Neural progenitor cell (in vitro differentiated cells): ENCODE data around the gene LMOD2. TPM values are rescaled to one million over a fixed set of nuclear protein-coding genes. Genes with fewer than 3 reads are reported as not detected.

ENCODE experiments used
- DNase-seq: peaks from one replicate; pipeline ENCODE4 v3.0.0-alpha.2; 2016; ENCODE audit warnings: low spot score
- H2AFZ ChIP-seq: fragments of 200-600 bp; sonication (generic); replicated peaks from 2 replicates; pipeline ENCODE4 v1.6.1; 2016; ENCODE audit warnings: antibody characterized with exemption
- H3F3A ChIP-seq: fragments of 200-600 bp; sonication (generic); 2 replicates; pipeline ENCODE4 v1.6.1; 2016; ENCODE audit warnings: antibody characterized with exemption, low read depth
- H3K27ac ChIP-seq: fragments of 200-600 bp; sonication (generic); 2 replicates; pipeline ENCODE4 v1.5.1; 2016; ENCODE audit warnings: mild to moderate bottlenecking
- H3K27me3 ChIP-seq: fragments of 200-600 bp; sonication (generic); 2 replicates; pipeline ENCODE4 v1.6.1; 2016; ENCODE audit warnings: mild to moderate bottlenecking, moderate library complexity
- H3K36me3 ChIP-seq: fragments of 200-600 bp; sonication (generic); 2 replicates; pipeline ENCODE4 v1.5.1; 2016
- H3K4me1 ChIP-seq: fragments of 200-600 bp; sonication (generic); 2 replicates; pipeline ENCODE4 v1.6.1; 2016; ENCODE audit warnings: mixed run types
- H3K4me2 ChIP-seq: fragments of 200-600 bp; sonication (generic); 2 replicates; pipeline ENCODE4 v1.6.1; 2016
- H3K4me3 ChIP-seq: fragments of 200-600 bp; sonication (generic); 2 replicates; pipeline ENCODE4 v1.5.1; 2016
- H3K79me2 ChIP-seq: fragments of 200-600 bp; sonication (generic); 2 replicates; pipeline ENCODE4 v1.6.1; 2016; ENCODE audit warnings: low read depth
- H3K9ac ChIP-seq: fragments of 200-600 bp; sonication (generic); 2 replicates; pipeline ENCODE4 v1.6.1; 2016
- H3K9me3 ChIP-seq: fragments of 200-600 bp; sonication (generic); 2 replicates; pipeline ENCODE4 v1.5.1; 2016; ENCODE audit warnings: low read depth
- H4K20me1 ChIP-seq: fragments of 200-600 bp; sonication (generic); 2 replicates; pipeline ENCODE4 v1.6.1; 2016; ENCODE audit warnings: low read depth
- H3K27ac Mint-ChIP-seq: 3 replicates; pipeline ENCODE4 v1.8.0; 2021; ENCODE audit warnings: mixed read lengths
- H3K27me3 Mint-ChIP-seq: 2 replicates; pipeline ENCODE4 v1.8.0; 2022; ENCODE audit warnings: low read depth, mild to moderate bottlenecking, inconsistent platforms, moderate library complexity, mixed read lengths; ENCODE audit not compliant: insufficient read depth
- H3K36me3 Mint-ChIP-seq: 3 replicates; pipeline ENCODE4 v1.8.0; 2021; ENCODE audit warnings: mixed read lengths
- H3K4me1 Mint-ChIP-seq: 3 replicates; pipeline ENCODE4 v1.8.0; 2021; ENCODE audit warnings: mixed read lengths
- H3K4me3 Mint-ChIP-seq: 3 replicates; pipeline ENCODE4 v1.8.0; 2021; ENCODE audit warnings: mild to moderate bottlenecking, moderate library complexity, mixed read lengths
- H3K9me3 Mint-ChIP-seq: 3 replicates; pipeline ENCODE4 v1.8.0; 2020; ENCODE audit warnings: mixed read lengths
- CTCF ChIP-seq: fragments of 200-600 bp; sonication (generic); IDR thresholded peaks from 2 replicates; pipeline ENCODE4 v1.5.1; 2017; ENCODE audit warnings: antibody characterized with exemption, mild to moderate bottlenecking
- EZH2 ChIP-seq: fragments of 200-600 bp; sonication (generic); IDR thresholded peaks from 2 replicates; pipeline ENCODE4 v1.6.1; 2017; ENCODE audit warnings: antibody characterized with exemption, mild to moderate bottlenecking, moderate library complexity
- EZH2phosphoT487 ChIP-seq: fragments of 200-600 bp; sonication (generic); IDR thresholded peaks from 2 replicates; pipeline ENCODE4 v1.6.1; 2017; ENCODE audit warnings: antibody characterized with exemption
- total RNA-seq: library from RNA; depleted of rRNA; stranded (reverse); fragments of >200 nt; gene quantifications from 2 replicates; pipeline ENCODE4 v1.2.3, GENCODE V29; 2015; ENCODE audit warnings: low replicate concordance

Gene LMOD2
- total RNA-seq, 1 donor from 2014 or later = not detected

- Histone ChIP-seq H3K27ac (no peak overlapping the region), H3K4me2 (no peak overlapping the region), H3K36me3 (peaks cover 18% of the 10 kb centered on the region), H4K20me1 (no peaks in the 10 kb centered on the region), H3K79me2 (no peaks in the 10 kb centered on the region), H3K4me3 (no peak overlapping the region), H3F3A (no peaks in the 10 kb centered on the region), H3K9me3 (no peaks in the 10 kb centered on the region), H3K27me3 (no peaks in the 10 kb centered on the region), H3K9ac (no peak overlapping the region), H2AFZ (no peak overlapping the region), H3K4me1 (no peaks in the 10 kb centered on the region)
- no peak for DNase-seq
- H3K9me3 Mint-ChIP-seq = no peaks in the 10 kb centered on the region
- H3K4me1 Mint-ChIP-seq = no peaks in the 10 kb centered on the region
- H3K4me3 Mint-ChIP-seq = no peak overlapping the region
- H3K36me3 Mint-ChIP-seq = peaks cover 17% of the 10 kb centered on the region
- no peak for TF ChIP-seq CTCF
- no peak for TF ChIP-seq EZH2phosphoT487
- TF ChIP-seq EZH2 = no peak
- no peak overlapping the region for H3K27ac Mint-ChIP-seq
- H3K27me3 Mint-ChIP-seq = no peaks in the 10 kb centered on the region
These were observed 33.6 kb downstream of the LMOD2 start for GRCh38 chr7:123689250-123689649.

DNA sequence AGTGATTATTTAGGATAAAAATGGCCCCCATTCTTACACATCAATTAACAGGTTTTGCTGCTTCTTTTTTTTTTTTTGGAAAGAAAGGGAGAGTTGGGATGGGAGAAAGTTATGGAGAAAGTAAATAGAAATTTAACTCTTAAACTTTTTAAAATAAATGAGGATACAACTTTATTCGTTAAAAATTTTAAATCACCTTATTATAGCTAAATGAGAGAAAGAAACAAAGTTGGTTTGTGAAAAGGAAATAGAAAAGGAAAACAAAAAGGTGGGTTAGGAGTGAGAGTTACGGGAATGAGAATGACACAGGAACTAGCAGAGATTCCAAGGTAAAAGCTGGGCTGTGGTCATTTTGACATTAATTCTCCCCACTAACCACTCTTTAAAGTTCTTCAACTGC lies 34.9 kb downstream of the LMOD2 start:
- Histone ChIP-seq H3K9me3 (no peaks in the 10 kb centered on the region), H2AFZ (no peak overlapping the region), H4K20me1 (no peaks in the 10 kb centered on the region), H3K4me2 (no peak overlapping the region), H3K79me2 (no peaks in the 10 kb centered on the region), H3K4me3 (no peak overlapping the region), H3K27ac (no peak overlapping the region), H3K9ac (no peak overlapping the region), H3K4me1 (no peaks in the 10 kb centered on the region), H3K27me3 (no peaks in the 10 kb centered on the region), H3F3A (no peaks in the 10 kb centered on the region), H3K36me3 (peaks cover 27% of the 10 kb centered on the region)
- no peak for DNase-seq
- no peak for TF ChIP-seq EZH2phosphoT487
- TF ChIP-seq EZH2 = no peak
- no peak for TF ChIP-seq CTCF
- Mint-ChIP-seq H3K27ac (no peak overlapping the region), H3K36me3 (peaks cover 17% of the 10 kb centered on the region), H3K4me1 (no peaks in the 10 kb centered on the region), H3K9me3 (no peaks in the 10 kb centered on the region), H3K4me3 (no peak overlapping the region), H3K27me3 (no peaks in the 10 kb centered on the region)

DNA sequence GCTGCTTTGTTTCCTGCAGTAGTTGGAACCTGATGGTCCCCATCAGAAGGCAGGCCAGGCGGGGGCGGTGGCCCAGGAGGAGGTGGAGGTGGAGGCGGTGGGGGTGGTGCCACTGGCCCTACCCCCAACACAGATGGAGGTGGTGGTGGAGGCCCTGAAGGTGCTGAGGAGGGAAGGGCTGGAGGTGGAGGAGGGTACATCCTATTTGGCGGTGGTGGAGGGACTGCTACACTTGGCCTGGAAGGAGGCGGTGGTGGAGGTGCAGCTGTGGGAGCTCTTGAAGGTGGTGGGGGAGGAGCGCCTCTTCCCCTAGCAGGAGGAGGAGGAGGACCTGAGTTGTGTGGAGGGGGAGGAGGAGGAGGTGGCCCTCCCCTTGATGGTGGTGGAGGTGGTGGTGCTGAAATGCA lies 36.8 kb downstream of the LMOD2 start:
- Mint-ChIP-seq H3K27ac (no peak overlapping the region), H3K4me3 (no peak overlapping the region), H3K9me3 (no peaks in the 10 kb centered on the region), H3K36me3 (peaks cover 19% of the 10 kb centered on the region), H3K4me1 (no peaks in the 10 kb centered on the region), H3K27me3 (no peaks in the 10 kb centered on the region)
- DNase-seq = no peak
- H3K4me2 ChIP-seq = no peak overlapping the region
- H3K27me3 ChIP-seq = no peaks in the 10 kb centered on the region
- no peak overlapping the region for H3K4me3 ChIP-seq
- H3K9ac ChIP-seq = no peak overlapping the region
- no peaks in the 10 kb centered on the region for H3K9me3 ChIP-seq
- H3K27ac ChIP-seq = no peak overlapping the region
- TF ChIP-seq EZH2 = no peak
- TF ChIP-seq EZH2phosphoT487 = no peak
- no peak for TF ChIP-seq CTCF
- no peak overlapping the region for H2AFZ ChIP-seq
- H4K20me1 ChIP-seq = no peaks in the 10 kb centered on the region
- no peaks in the 10 kb centered on the region for H3K4me1 ChIP-seq
- no peaks in the 10 kb centered on the region for H3F3A ChIP-seq
- no peaks in the 10 kb centered on the region for H3K79me2 ChIP-seq
- H3K36me3 ChIP-seq = peaks cover 39% of the 10 kb centered on the region
